Neural cell (in vitro differentiated cells): ENCODE results near the gene DGCR8. TPM values are rescaled to one million over a fixed set of nuclear protein-coding genes. Genes with fewer than 3 reads are reported as not detected.

ENCODE experiments used
- H2AFZ ChIP-seq: fragments of 200-600, 300-800 bp; sonication (generic), shearing (Covaris generic); 2 replicates; pipeline ENCODE4 v1.6.0; 2014; ENCODE audit warnings: low read depth, mild to moderate bottlenecking, antibody characterized with exemption, low read length, moderate library complexity
- H3F3A ChIP-seq: fragments of 200-600 bp; shearing (Covaris generic); 2 replicates; pipeline ENCODE4 v1.6.1; 2016; ENCODE audit warnings: mild to moderate bottlenecking, moderate library complexity, mixed read lengths, antibody characterized with exemption, low read length; ENCODE audit not compliant: insufficient read depth, poor library complexity, severe bottlenecking
- H3K27ac ChIP-seq: fragments of 200-600, 300-800 bp; sonication (generic), shearing (Covaris generic); 2 replicates; pipeline ENCODE4 v1.5.1; 2014; ENCODE audit warnings: mild to moderate bottlenecking, low read length, moderate library complexity
- H3K27me3 ChIP-seq: fragments of 300-800, 200-600 bp; sonication (generic), shearing (Covaris generic); 2 replicates; pipeline ENCODE4 v1.6.0; 2014; ENCODE audit warnings: mild to moderate bottlenecking, low read depth, low read length, moderate library complexity; ENCODE audit not compliant: insufficient read depth
- H3K36me3 ChIP-seq: fragments of 300-800, 200-600 bp; sonication (generic), shearing (Covaris generic); 2 replicates; pipeline ENCODE4 v1.5.1; 2014; ENCODE audit warnings: mild to moderate bottlenecking, antibody characterized with exemption, low read length, moderate library complexity; ENCODE audit not compliant: insufficient read depth
- H3K4me2 ChIP-seq: fragments of 300-800, 200-600 bp; sonication (generic), shearing (Covaris generic); 2 replicates; pipeline ENCODE4 v1.6.0; 2014; ENCODE audit warnings: mild to moderate bottlenecking, low read length
- H3K4me3 ChIP-seq: fragments of 300-800, 200-600 bp; sonication (generic), shearing (Covaris generic); 2 replicates; pipeline ENCODE4 v1.5.1; 2014; ENCODE audit warnings: mild to moderate bottlenecking, low read length, moderate library complexity
- H3K79me2 ChIP-seq: fragments of 200-600 bp; shearing (Covaris generic); replicated peaks from 2 replicates; pipeline ENCODE4 v1.6.0; 2014; ENCODE audit warnings: mild to moderate bottlenecking, low read length, moderate library complexity; ENCODE audit not compliant: insufficient read depth
- H3K9ac ChIP-seq: fragments of 300-800, 200-600 bp; sonication (generic), shearing (Covaris generic); 2 replicates; pipeline ENCODE4 v1.6.1; 2016; ENCODE audit warnings: mild to moderate bottlenecking, low read length, mixed read lengths
- H3K9me2 ChIP-seq: fragments of 200-600 bp; shearing (Covaris generic); 2 replicates; pipeline ENCODE4 v1.6.1; 2016; ENCODE audit warnings: mild to moderate bottlenecking, low read length, mixed read lengths; ENCODE audit not compliant: insufficient read depth
- H3K9me3 ChIP-seq: fragments of 200-600, 300-800 bp; sonication (generic), shearing (Covaris generic); 2 replicates; pipeline ENCODE4 v1.6.1; 2016; ENCODE audit warnings: mild to moderate bottlenecking, mixed run types, low read length, moderate library complexity, mixed read lengths
- H4K20me1 ChIP-seq: fragments of 200-600 bp; shearing (Covaris generic); 2 replicates; pipeline ENCODE4 v1.6.1; 2016; ENCODE audit warnings: mild to moderate bottlenecking, mixed run types; ENCODE audit not compliant: insufficient read depth
- CTCF ChIP-seq: fragments of 450-650 bp; IDR thresholded peaks from 2 replicates; pipeline ENCODE4 v1.5.1; 2014; ENCODE audit warnings: antibody characterized with exemption, mild to moderate bottlenecking, moderate library complexity; ENCODE audit not compliant: poor library complexity, severe bottlenecking
- EP300 ChIP-seq: fragments of 450-650 bp; conservative IDR thresholded peaks from 2 replicates; pipeline ENCODE4 v1.6.1; 2014; ENCODE audit warnings: antibody characterized with exemption, mild to moderate bottlenecking, moderate library complexity; ENCODE audit not compliant: poor library complexity, severe bottlenecking
- EZH2 ChIP-seq: fragments of 200-600, 300-800 bp; shearing (Covaris generic), sonication (generic); IDR thresholded peaks from 2 replicates; pipeline ENCODE4 v1.6.1; 2014; ENCODE audit warnings: antibody characterized with exemption, low read length, borderline replicate concordance, mild to moderate bottlenecking; ENCODE audit not compliant: insufficient read depth, poor library complexity, severe bottlenecking
- MXI1 ChIP-seq: fragments of 450-650 bp; conservative IDR thresholded peaks from 2 replicates; pipeline ENCODE4 v1.6.1; 2014; ENCODE audit warnings: antibody characterized with exemption, mild to moderate bottlenecking; ENCODE audit not compliant: poor library complexity, severe bottlenecking
- POLR2AphosphoS5 ChIP-seq: IDR thresholded peaks from 2 replicates; pipeline ENCODE4 v1.6.1; 2012
- RAD21 ChIP-seq: fragments of 450-650 bp; conservative IDR thresholded peaks from 2 replicates; pipeline ENCODE4 v1.6.1; 2014; ENCODE audit warnings: antibody characterized with exemption, mild to moderate bottlenecking, moderate library complexity
- REST ChIP-seq: IDR thresholded peaks from 2 replicates; pipeline ENCODE4 v1.6.1; 2012; ENCODE audit warnings: borderline replicate concordance
- SMC3 ChIP-seq: fragments of 450-650 bp; conservative IDR thresholded peaks from 2 replicates; pipeline ENCODE4 v1.6.1; 2014; ENCODE audit warnings: antibody characterized with exemption, mild to moderate bottlenecking, moderate library complexity; ENCODE audit not compliant: poor library complexity
- TAF1 ChIP-seq: IDR thresholded peaks from 2 replicates; pipeline ENCODE4 v1.6.1; 2012; ENCODE audit warnings: low read depth
- polyA plus RNA-seq: library from polyadenylated mRNA; depleted of rRNA; stranded (reverse); fragments of >200 nt; gene quantifications from 2 replicates; pipeline ENCODE4 v1.2.3, GENCODE V29; 2014

DGCR8 gene
- polyA plus RNA-seq, 1 donor from 2014 or later, result 48.9 TPM

- no peak for TF ChIP-seq RAD21
- no peak for TF ChIP-seq EP300
- TF ChIP-seq REST, result no peak
- no peak for TF ChIP-seq TAF1
- TF ChIP-seq CTCF, result no peak
- TF ChIP-seq EZH2, result no peak
- TF ChIP-seq MXI1, result no peak
- no peak for TF ChIP-seq SMC3
- no peak for TF ChIP-seq POLR2AphosphoS5
- no peak overlapping the region for H3K9ac ChIP-seq
- no peaks in the 10 kb centered on the region for H3K36me3 ChIP-seq
- H3K79me2 ChIP-seq, result no peaks in the 10 kb centered on the region
- no peaks in the 10 kb centered on the region for H3K27me3 ChIP-seq
- no peaks in the 10 kb centered on the region for H3K9me2 ChIP-seq
- no peaks in the 10 kb centered on the region for H3F3A ChIP-seq
- no peak overlapping the region for H3K4me2 ChIP-seq
- H3K4me3 ChIP-seq, result no peak overlapping the region
- no peaks in the 10 kb centered on the region for H4K20me1 ChIP-seq
- no peak overlapping the region for H2AFZ ChIP-seq
- H3K27ac ChIP-seq, result no peak overlapping the region
- no peaks in the 10 kb centered on the region for H3K9me3 ChIP-seq
Measured at GRCh38 chr22:20060700-20061480, 19.2 kb upstream of the DGCR8 start.

GRCh38 chr22:20061481-20061861 is 18.6 kb upstream of the DGCR8 start:
- Histone ChIP-seq H3F3A (no peaks in the 10 kb centered on the region), H2AFZ (no peak overlapping the region), H3K4me3 (no peak overlapping the region), H3K79me2 (no peaks in the 10 kb centered on the region), H3K36me3 (no peaks in the 10 kb centered on the region), H3K9me3 (no peaks in the 10 kb centered on the region), H3K27ac (no peak overlapping the region), H3K9me2 (no peaks in the 10 kb centered on the region), H3K9ac (no peak overlapping the region), H3K27me3 (no peaks in the 10 kb centered on the region), H4K20me1 (no peaks in the 10 kb centered on the region), H3K4me2 (no peak overlapping the region)
- no peak for TF ChIP-seq EZH2
- no peak for TF ChIP-seq REST
- TF ChIP-seq SMC3, result no peak
- no peak for TF ChIP-seq RAD21
- no peak for TF ChIP-seq TAF1
- TF ChIP-seq CTCF, result no peak
- no peak for TF ChIP-seq MXI1
- TF ChIP-seq EP300, result no peak
- no peak for TF ChIP-seq POLR2AphosphoS5
